Testis (tissue), 3 donors: Measurements from ENCODE around the gene ST6GAL2. TPM values are rescaled to one million over a fixed set of nuclear protein-coding genes. Genes with fewer than 3 reads are reported as not detected.
A peak's percentile ranks its signal among the peaks of the same experiment; 100 is the strongest.

Source experiments
- DNase-seq: peaks from one replicate; pipeline ENCODE4 v3.0.0-alpha.2; 2019
- H3K27ac ChIP-seq, 2 donors: fragments of 200-600 bp; sonication (generic); one replicate each; pipeline ENCODE4 v1.5.1; 2019
- H3K27me3 ChIP-seq: fragments of 200-600 bp; sonication (generic); one replicate; pipeline ENCODE4 v1.5.1; 2019
- H3K36me3 ChIP-seq: fragments of 200-600 bp; sonication (generic); one replicate; pipeline ENCODE4 v1.5.1; 2017; ENCODE audit warnings: low read depth; ENCODE audit errors: missing control alignments
- H3K4me1 ChIP-seq: fragments of 200-600 bp; sonication (generic); one replicate; pipeline ENCODE4 v1.5.1; 2019
- H3K4me3 ChIP-seq, 2 donors: fragments of 200-600 bp; sonication (generic); one replicate each; pipeline ENCODE4 v1.5.1; 2017 to 2019
- H3K9me3 ChIP-seq: fragments of 200-600 bp; sonication (generic); one replicate; pipeline ENCODE4 v1.5.1; 2017
- POLR2A ChIP-seq: fragments of 450-650 bp; IDR thresholded peaks from one replicate; pipeline ENCODE4 v1.6.1; 2017; ENCODE audit warnings: antibody characterized with exemption, mild to moderate bottlenecking, moderate library complexity
- WGBS, 2 donors: methylation state at CpG; one replicate each; pipeline ENCODE4 v1.1.5; 2018; 5-methylcytosine and 5-hydroxymethylcytosine counted together
- intact Hi-C: fragments of 100-400 bp; cut with DNase I; formaldehyde crosslinking; loops from one replicate; pipeline ENCODE4 v1.15.1; 2023; ENCODE audit warnings: low total_unique reads
- polyA plus RNA-seq: library from polyadenylated mRNA; stranded (reverse); fragments of 350-450 nt; fragmentation: Illumina TruSeq; extraction: RNeasy Lipid Tissue Mini Kit (QIAGEN cat#74804); gene quantifications from one replicate; pipeline ENCODE4 v1.2.3, GENCODE V29; 2014; ENCODE audit warnings: low read depth, low replicate concordance; ENCODE audit not compliant: insufficient read depth
- total RNA-seq, 2 donors: library from RNA; depleted of rRNA; stranded (reverse); fragments of >200 nt; gene quantifications; one replicate each; pipeline ENCODE4 v1.2.3, GENCODE V29; 2016
- TF ChIP-seq, protein P1 (sequence below), 3 experiments: fragments of 450-650 bp in 2 of 3; fragments of 200-600 bp in 1 of 3; sonication (generic) in 1 of 3; IDR thresholded peaks; one replicate each; pipeline ENCODE4 v1.5.1; 2016 to 2019; ENCODE audit warnings: antibody characterized with exemption in 3 of 3, mild to moderate bottlenecking in 2 of 3, moderate library complexity in 1 of 3

ST6GAL2 gene
- total and polyA plus RNA-seq, 3 donors from 2014 or later: 14.3 to 95.6 (median 83.8) TPM

- 54 to 56% methylated on average over 7 of the region's 7 CpGs for WGBS, 2 donors
- intact Hi-C loops: no loop called here
- H3K4me3 ChIP-seq: no peak overlapping the region
- H3K27me3 ChIP-seq: no peaks in the 10 kb centered on the region
- peaks cover 26% of the 10 kb centered on the region for H3K4me1 ChIP-seq
- H3K27ac ChIP-seq: no peak overlapping the region
- H3K9me3 ChIP-seq: no peaks in the 10 kb centered on the region
- no peaks in the 10 kb centered on the region for H3K36me3 ChIP-seq
- DNase-seq: no peak
- TF ChIP-seq, protein P1, sequence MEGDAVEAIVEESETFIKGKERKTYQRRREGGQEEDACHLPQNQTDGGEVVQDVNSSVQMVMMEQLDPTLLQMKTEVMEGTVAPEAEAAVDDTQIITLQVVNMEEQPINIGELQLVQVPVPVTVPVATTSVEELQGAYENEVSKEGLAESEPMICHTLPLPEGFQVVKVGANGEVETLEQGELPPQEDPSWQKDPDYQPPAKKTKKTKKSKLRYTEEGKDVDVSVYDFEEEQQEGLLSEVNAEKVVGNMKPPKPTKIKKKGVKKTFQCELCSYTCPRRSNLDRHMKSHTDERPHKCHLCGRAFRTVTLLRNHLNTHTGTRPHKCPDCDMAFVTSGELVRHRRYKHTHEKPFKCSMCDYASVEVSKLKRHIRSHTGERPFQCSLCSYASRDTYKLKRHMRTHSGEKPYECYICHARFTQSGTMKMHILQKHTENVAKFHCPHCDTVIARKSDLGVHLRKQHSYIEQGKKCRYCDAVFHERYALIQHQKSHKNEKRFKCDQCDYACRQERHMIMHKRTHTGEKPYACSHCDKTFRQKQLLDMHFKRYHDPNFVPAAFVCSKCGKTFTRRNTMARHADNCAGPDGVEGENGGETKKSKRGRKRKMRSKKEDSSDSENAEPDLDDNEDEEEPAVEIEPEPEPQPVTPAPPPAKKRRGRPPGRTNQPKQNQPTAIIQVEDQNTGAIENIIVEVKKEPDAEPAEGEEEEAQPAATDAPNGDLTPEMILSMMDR (IDR thresholded peaks at IDR 0.05): no peak
- TF ChIP-seq POLR2A: no peak
These were observed 34.7 kb downstream of the ST6GAL2 start for GRCh38 chr2:106851087-106851874.

DNA sequence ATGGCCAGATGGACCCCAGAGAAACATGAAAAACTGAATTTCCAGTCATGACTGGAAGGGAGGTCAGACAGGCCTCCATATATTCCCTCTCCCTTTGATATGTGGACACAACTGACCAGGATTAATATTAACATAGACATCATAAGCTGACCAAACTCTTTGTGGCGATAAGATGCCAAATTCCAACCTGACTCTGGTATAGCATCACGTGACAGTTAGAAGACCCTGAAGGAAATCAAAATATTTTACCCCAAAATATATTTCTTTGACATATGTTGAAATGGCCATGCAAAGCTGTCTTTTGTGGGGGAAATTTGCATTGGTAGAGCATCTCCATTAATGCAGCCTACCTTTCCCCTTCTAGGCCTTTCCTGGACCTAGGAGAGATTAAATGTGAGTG is 36.7 kb downstream of the ST6GAL2 start:
- Histone ChIP-seq H3K27me3 (no peaks in the 10 kb centered on the region), H3K4me1 (peaks cover 26% of the 10 kb centered on the region), H3K27ac (no peak overlapping the region), H3K9me3 (no peaks in the 10 kb centered on the region), H3K36me3 (no peaks in the 10 kb centered on the region), H3K4me3 (no peak overlapping the region)
- DNase-seq: no peak
- WGBS, 2 donors: 85 to 96% methylated on average over 2 of the region's 2 CpGs
- TF ChIP-seq, protein P1 (IDR thresholded peaks at IDR 0.05): no peak
- TF ChIP-seq POLR2A: no peak
- intact Hi-C loops: no loop called here

GRCh38 chr2:106847366-106847765 is 38.6 kb downstream of the ST6GAL2 start:
- WGBS, 2 donors: 73 to 82% methylated on average over 2 of the region's 2 CpGs
- intact Hi-C loops: no loop called here

GRCh38 chr2:106845716-106846115 is 40.3 kb downstream of the ST6GAL2 start:
- 89 to 99% methylated on average over 5 to 6 of the region's 6 CpGs for WGBS, 2 donors
- DNase-seq: no peak
- intact Hi-C loops: no loop called here
- TF ChIP-seq, protein P1 (IDR thresholded peaks at IDR 0.05): no peak
- TF ChIP-seq POLR2A: no peak
- Histone ChIP-seq H3K9me3 (no peaks in the 10 kb centered on the region), H3K27ac (peak overlapping the region; percentile 28 to 52), H3K36me3 (no peaks in the 10 kb centered on the region), H3K4me3 (no peak overlapping the region), H3K4me1 (peaks cover 42% of the 10 kb centered on the region), H3K27me3 (no peaks in the 10 kb centered on the region)

More at GRCh38 chr2:106847366-106847765, 38.6 kb downstream of the ST6GAL2 start:
- TF ChIP-seq POLR2A: no peak
- TF ChIP-seq, protein P1 (IDR thresholded peaks at IDR 0.05): no peak
- Histone ChIP-seq H3K9me3 (no peaks in the 10 kb centered on the region), H3K4me3 (no peak overlapping the region), H3K36me3 (no peaks in the 10 kb centered on the region), H3K4me1 (peaks cover 35% of the 10 kb centered on the region), H3K27ac (no peak overlapping the region), H3K27me3 (no peaks in the 10 kb centered on the region)
- DNase-seq: no peak

- H3K4me3 ChIP-seq: no peak overlapping the region
- intact Hi-C loops: no loop called here
- no peaks in the 10 kb centered on the region for H3K27me3 ChIP-seq
- TF ChIP-seq, protein P1 (IDR thresholded peaks at IDR 0.05): no peak
- peaks cover 49% of the 10 kb centered on the region for H3K4me1 ChIP-seq
- H3K9me3 ChIP-seq: no peaks in the 10 kb centered on the region
- H3K36me3 ChIP-seq: no peaks in the 10 kb centered on the region
- 59 to 84% methylated on average over 5 of the region's 5 CpGs for WGBS, 2 donors
- peak overlapping the region; percentile 28 to 52 for H3K27ac ChIP-seq
- peak; percentile 37 for DNase-seq
These were observed 42.1 kb downstream of the ST6GAL2 start for GRCh38 chr2:106843910-106844250.
